Smooth muscle cell (in vitro differentiated cells): ENCODE data around the gene JAKMIP3. TPM values are rescaled to one million over a fixed set of nuclear protein-coding genes. Genes with fewer than 3 reads are reported as not detected.

Experiments
- DNase-seq: peaks from one replicate; lab custom pipeline; 2025; ENCODE audit not compliant: unreplicated experiment; lab: John Stamatoyannopoulos, UW
- H2AFZ ChIP-seq: fragments of 200-600 bp; sonication (generic); 2 replicates; pipeline ENCODE4 v1.6.0; 2016; ENCODE audit warnings: antibody characterized with exemption, low read depth, mild to moderate bottlenecking
- H3F3A ChIP-seq: fragments of 200-600 bp; sonication (generic); 2 replicates; pipeline ENCODE4 v1.6.0; 2017; ENCODE audit warnings: antibody characterized with exemption, low read depth
- H3K27ac ChIP-seq: fragments of 200-600 bp; sonication (generic); 2 replicates; pipeline ENCODE4 v1.5.1; 2016; ENCODE audit warnings: low read depth, mild to moderate bottlenecking
- H3K27me3 ChIP-seq: fragments of 200-600 bp; sonication (generic); 2 replicates; pipeline ENCODE4 v1.6.1; 2016; ENCODE audit warnings: low read depth, mild to moderate bottlenecking
- H3K36me3 ChIP-seq: fragments of 200-600 bp; sonication (generic); 2 replicates; pipeline ENCODE4 v1.5.1; 2016; ENCODE audit warnings: low read depth
- H3K4me1 ChIP-seq: fragments of 200-600 bp; sonication (generic); 2 replicates; pipeline ENCODE4 v1.5.1; 2016; ENCODE audit warnings: low read depth
- H3K4me2 ChIP-seq: fragments of 200-600 bp; sonication (generic); 2 replicates; pipeline ENCODE4 v1.6.0; 2016; ENCODE audit warnings: mild to moderate bottlenecking
- H3K4me3 ChIP-seq: fragments of 200-600 bp; sonication (generic); 2 replicates; pipeline ENCODE4 v1.5.1; 2016; ENCODE audit warnings: mild to moderate bottlenecking
- H3K79me2 ChIP-seq: fragments of 200-600 bp; sonication (generic); 2 replicates; pipeline ENCODE4 v1.6.0; 2016; ENCODE audit warnings: low read depth, mild to moderate bottlenecking
- H3K9ac ChIP-seq: fragments of 200-600 bp; sonication (generic); 2 replicates; pipeline ENCODE4 v1.6.0; 2016; ENCODE audit warnings: low read depth
- H3K9me3 ChIP-seq: fragments of 200-600 bp; sonication (generic); replicated peaks from 2 replicates; pipeline ENCODE4 v1.5.1; 2016; ENCODE audit warnings: low read depth
- H4K20me1 ChIP-seq: fragments of 200-600 bp; sonication (generic); 2 replicates; pipeline ENCODE4 v1.6.0; 2016; ENCODE audit warnings: low read depth
- CTCF ChIP-seq: fragments of 200-600 bp; sonication (generic); IDR thresholded peaks from 2 replicates; pipeline ENCODE4 v1.5.1; 2017; ENCODE audit warnings: borderline replicate concordance, mild to moderate bottlenecking, antibody characterized with exemption; ENCODE audit not compliant: insufficient read depth, poor library complexity, severe bottlenecking
- WGBS: methylation state at CpG from one replicate; pipeline ENCODE4 v1.1.7; 2016; ENCODE audit warnings: low lambda C conversion rate; 5-methylcytosine and 5-hydroxymethylcytosine counted together
- polyA plus RNA-seq: library from polyadenylated mRNA; unstranded; fragments of >200 nt; fragmentation: Nextera tagmentation; extraction: Ambion mirVana; gene quantifications from 2 replicates; pipeline ENCODE4 v1.2.1, GENCODE V29; 2016
- total RNA-seq: library from RNA; depleted of rRNA; stranded (reverse); fragments of >200 nt; gene quantifications from 2 replicates; pipeline ENCODE4 v1.2.3, GENCODE V29; 2014

JAKMIP3 gene
- total and polyA plus RNA-seq, 2 experiments from 2014 or later: 0.09 TPM; not detected in 1

GRCh38 chr10:132096863-132097478, 31.2 kb downstream of the JAKMIP3 start:
- Histone ChIP-seq H3K36me3 (no peaks in the 10 kb centered on the region), H3K79me2 (no peaks in the 10 kb centered on the region), H3K9me3 (no peaks in the 10 kb centered on the region), H3K9ac (no peak overlapping the region), H3K27me3 (peaks cover 3% of the 10 kb centered on the region), H4K20me1 (no peaks in the 10 kb centered on the region), H3K27ac (no peak overlapping the region), H3K4me3 (no peak overlapping the region), H3F3A (no peaks in the 10 kb centered on the region), H2AFZ (no peak overlapping the region), H3K4me1 (no peaks in the 10 kb centered on the region), H3K4me2 (no peak overlapping the region)
- 94% methylated on average over 22 of the region's 22 CpGs for WGBS
- TF ChIP-seq CTCF: no peak
- DNase-seq: no peak

- Histone ChIP-seq H3K4me3 (no peak overlapping the region), H4K20me1 (no peaks in the 10 kb centered on the region), H3K79me2 (no peaks in the 10 kb centered on the region), H3F3A (no peaks in the 10 kb centered on the region), H3K4me1 (no peaks in the 10 kb centered on the region), H3K27me3 (peaks cover 3% of the 10 kb centered on the region), H3K27ac (no peak overlapping the region), H3K9ac (no peak overlapping the region), H2AFZ (no peak overlapping the region), H3K9me3 (no peaks in the 10 kb centered on the region), H3K4me2 (no peak overlapping the region), H3K36me3 (no peaks in the 10 kb centered on the region)
- DNase-seq: no peak
- WGBS: 78% methylated on average over 5 of the region's 5 CpGs
- TF ChIP-seq CTCF: no peak
These were observed 32.0 kb downstream of the JAKMIP3 start for GRCh38 chr10:132097609-132098377.

GRCh38 chr10:132098539-132099388, 33.0 kb downstream of the JAKMIP3 start:
- Histone ChIP-seq H4K20me1 (no peaks in the 10 kb centered on the region), H3K4me2 (no peak overlapping the region), H3K79me2 (no peaks in the 10 kb centered on the region), H3K27me3 (peaks cover 3% of the 10 kb centered on the region), H3F3A (no peaks in the 10 kb centered on the region), H3K4me3 (no peak overlapping the region), H3K9ac (no peak overlapping the region), H3K27ac (no peak overlapping the region), H3K4me1 (no peaks in the 10 kb centered on the region), H2AFZ (no peak overlapping the region), H3K9me3 (no peaks in the 10 kb centered on the region), H3K36me3 (no peaks in the 10 kb centered on the region)
- 66% methylated on average over 24 of the region's 24 CpGs for WGBS
- no peak for TF ChIP-seq CTCF
- DNase-seq: no peak
